Glutamatergic neuron (in vitro differentiated cells): ENCODE data around the gene PPAN. TPM values are rescaled to one million over a fixed set of nuclear protein-coding genes. Genes with fewer than 3 reads are reported as not detected.

Experiments used
- DNase-seq: peaks from one replicate; pipeline ENCODE4 v3.0.0; 2022
- H3K27ac Mint-ChIP-seq: one replicate; pipeline ENCODE4 v1.8.0; 2020; ENCODE audit warnings: mild to moderate bottlenecking, mixed read lengths, inconsistent platforms; ENCODE audit not compliant: unreplicated experiment
- H3K27me3 Mint-ChIP-seq: one replicate; pipeline ENCODE4 v1.8.0; 2020; ENCODE audit warnings: mild to moderate bottlenecking, moderate library complexity, mixed read lengths, inconsistent platforms; ENCODE audit not compliant: unreplicated experiment
- H3K36me3 Mint-ChIP-seq: one replicate; pipeline ENCODE4 v1.8.0; 2020; ENCODE audit warnings: mild to moderate bottlenecking, mixed read lengths, inconsistent platforms; ENCODE audit not compliant: unreplicated experiment
- H3K4me1 Mint-ChIP-seq: one replicate; pipeline ENCODE4 v1.8.0; 2020; ENCODE audit warnings: mild to moderate bottlenecking, low read depth, mixed read lengths, inconsistent platforms; ENCODE audit not compliant: unreplicated experiment
- H3K4me3 Mint-ChIP-seq: one replicate; pipeline ENCODE4 v1.8.0; 2020; ENCODE audit warnings: mild to moderate bottlenecking, mixed read lengths, inconsistent platforms; ENCODE audit not compliant: unreplicated experiment
- H3K9me3 Mint-ChIP-seq: one replicate; pipeline ENCODE4 v1.8.0; 2020; ENCODE audit warnings: mild to moderate bottlenecking, moderate library complexity, mixed read lengths, inconsistent platforms; ENCODE audit not compliant: unreplicated experiment
- total RNA-seq: library from RNA; stranded (reverse); fragmentation: NEBNext Ultra II Directional; extraction: Animal tissue kit (Norgen Biotek cat#: 25700); gene quantifications from one replicate; pipeline ENCODE4 v1.2.1, GENCODE V29; 2021; ENCODE audit not compliant: unreplicated experiment
- TF ChIP-seq, protein P1 (sequence below): fragments of 200-600 bp; sonication (generic); IDR thresholded peaks from one replicate; pipeline ENCODE4 v1.5.0; 2021; ENCODE audit not compliant: partially characterized antibody, unreplicated experiment

PPAN gene
- total RNA-seq, 1 donor from 2014 or later: 44.5 TPM

DNA sequence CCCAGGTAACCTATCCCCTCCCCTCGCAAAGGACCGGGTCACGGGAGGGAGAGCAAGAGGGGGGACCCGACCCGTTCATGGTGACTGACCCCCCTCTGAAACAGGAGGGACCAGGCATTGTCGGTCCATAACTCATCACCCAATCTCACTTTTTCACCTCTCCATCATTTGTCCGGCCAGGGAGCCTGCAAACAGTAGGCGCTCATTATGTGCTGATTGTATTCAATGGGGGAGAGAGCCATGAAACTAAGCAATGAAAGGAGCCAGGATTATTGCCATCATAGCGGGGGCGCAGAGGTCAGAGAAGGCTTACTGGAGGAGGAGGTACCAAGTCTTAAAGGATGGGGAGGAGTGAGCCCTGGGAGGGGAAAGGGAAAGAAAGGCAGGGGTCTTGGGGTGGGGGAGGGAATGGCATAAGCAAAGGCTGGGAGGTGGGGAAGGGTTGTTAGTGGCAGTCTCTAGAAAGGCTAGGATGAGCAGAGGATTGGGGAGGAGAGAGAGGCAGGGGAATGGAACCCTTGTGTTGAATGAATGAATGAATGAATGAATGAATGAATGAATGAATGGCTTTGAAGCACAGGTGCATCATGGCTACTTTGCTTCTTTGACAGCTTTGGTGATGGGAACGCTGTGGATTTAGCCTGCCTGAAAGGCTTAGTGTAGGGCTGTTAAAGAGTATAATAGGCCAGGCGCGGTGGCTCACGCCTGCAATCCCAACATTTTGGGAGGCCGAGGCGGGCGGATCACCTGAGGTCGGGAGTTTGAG, 18.7 kb upstream of the PPAN start:
- H3K27me3 Mint-ChIP-seq: peaks cover 6% of the 10 kb centered on the region
- peaks cover 5% of the 10 kb centered on the region for H3K9me3 Mint-ChIP-seq

DNA sequence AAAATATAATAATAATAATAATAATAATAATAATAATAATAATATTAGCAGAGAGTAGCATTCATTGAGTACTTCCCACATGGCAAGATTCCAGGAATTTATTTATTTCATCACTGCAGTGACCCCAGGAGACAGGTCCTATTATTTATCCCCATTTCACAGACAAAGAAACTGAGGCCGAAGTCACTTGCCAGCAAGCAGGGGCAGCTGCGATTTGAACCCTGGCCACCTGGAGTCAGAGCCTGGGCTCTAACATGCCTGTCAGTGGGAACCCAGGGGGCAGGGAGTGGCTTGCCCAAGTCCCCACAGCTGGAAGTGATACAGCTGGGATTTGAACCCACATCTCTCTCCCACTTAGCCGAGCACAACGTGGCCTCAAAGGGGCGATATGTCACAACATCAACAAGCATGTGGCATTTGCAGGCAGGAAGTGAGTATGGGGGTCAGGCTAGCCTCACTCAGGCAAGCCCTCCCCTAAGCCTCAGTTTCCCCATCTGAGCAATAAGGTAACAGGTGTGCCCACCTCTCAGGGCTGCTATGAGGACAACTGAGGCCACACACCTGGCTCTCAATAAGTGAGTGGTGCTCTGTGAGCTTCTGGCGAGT, 17.1 kb upstream of the PPAN start:
- H3K4me3 Mint-ChIP-seq: no peak overlapping the region
- DNase-seq: no peak

More for the DNA sequence above, 18.7 kb upstream of the PPAN start:
- Mint-ChIP-seq H3K27ac (no peak overlapping the region), H3K4me1 (no peaks in the 10 kb centered on the region), H3K4me3 (no peak overlapping the region), H3K36me3 (no peaks in the 10 kb centered on the region)
- DNase-seq: no peak
- TF ChIP-seq, protein P1, sequence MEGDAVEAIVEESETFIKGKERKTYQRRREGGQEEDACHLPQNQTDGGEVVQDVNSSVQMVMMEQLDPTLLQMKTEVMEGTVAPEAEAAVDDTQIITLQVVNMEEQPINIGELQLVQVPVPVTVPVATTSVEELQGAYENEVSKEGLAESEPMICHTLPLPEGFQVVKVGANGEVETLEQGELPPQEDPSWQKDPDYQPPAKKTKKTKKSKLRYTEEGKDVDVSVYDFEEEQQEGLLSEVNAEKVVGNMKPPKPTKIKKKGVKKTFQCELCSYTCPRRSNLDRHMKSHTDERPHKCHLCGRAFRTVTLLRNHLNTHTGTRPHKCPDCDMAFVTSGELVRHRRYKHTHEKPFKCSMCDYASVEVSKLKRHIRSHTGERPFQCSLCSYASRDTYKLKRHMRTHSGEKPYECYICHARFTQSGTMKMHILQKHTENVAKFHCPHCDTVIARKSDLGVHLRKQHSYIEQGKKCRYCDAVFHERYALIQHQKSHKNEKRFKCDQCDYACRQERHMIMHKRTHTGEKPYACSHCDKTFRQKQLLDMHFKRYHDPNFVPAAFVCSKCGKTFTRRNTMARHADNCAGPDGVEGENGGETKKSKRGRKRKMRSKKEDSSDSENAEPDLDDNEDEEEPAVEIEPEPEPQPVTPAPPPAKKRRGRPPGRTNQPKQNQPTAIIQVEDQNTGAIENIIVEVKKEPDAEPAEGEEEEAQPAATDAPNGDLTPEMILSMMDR: no peak

DNA sequence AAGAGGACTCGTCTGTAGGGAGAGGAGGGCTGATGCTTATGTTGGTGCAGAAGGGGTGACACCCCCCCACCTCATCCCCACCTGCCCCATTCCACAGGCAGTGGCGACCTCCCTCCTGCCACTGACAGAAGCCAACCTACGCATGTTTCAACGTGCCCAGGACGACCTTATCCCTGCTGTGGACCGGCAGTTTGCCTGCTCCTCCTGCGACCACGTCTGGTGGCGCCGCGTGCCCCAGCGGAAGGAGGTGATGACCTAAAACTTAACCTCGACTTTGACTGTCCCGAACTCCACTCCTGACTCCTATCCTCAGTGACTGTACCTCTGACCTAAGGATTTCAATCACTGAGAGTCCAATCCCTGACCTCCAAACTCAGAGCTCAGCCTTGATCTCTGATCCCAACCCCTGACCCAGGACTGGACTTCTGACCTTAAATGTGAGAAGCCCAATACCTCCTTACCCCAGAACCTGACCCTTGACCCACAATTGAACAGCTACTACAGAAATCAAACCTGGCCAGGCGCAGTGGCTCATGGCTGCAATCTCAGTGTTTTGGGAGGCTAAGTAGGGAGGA, 16.3 kb upstream of the PPAN start:
- Mint-ChIP-seq H3K4me3 (no peak overlapping the region), H3K9me3 (peaks cover 8% of the 10 kb centered on the region), H3K4me1 (no peaks in the 10 kb centered on the region), H3K27me3 (peaks cover 9% of the 10 kb centered on the region), H3K27ac (no peak overlapping the region), H3K36me3 (no peaks in the 10 kb centered on the region)
- DNase-seq: no peak
- TF ChIP-seq, protein P1: no peak

More for the DNA sequence above, 17.1 kb upstream of the PPAN start:
- TF ChIP-seq, protein P1: no peak
- Mint-ChIP-seq H3K27ac (no peak overlapping the region), H3K36me3 (no peaks in the 10 kb centered on the region), H3K27me3 (peaks cover 9% of the 10 kb centered on the region), H3K4me1 (no peaks in the 10 kb centered on the region), H3K9me3 (peaks cover 8% of the 10 kb centered on the region)

DNA sequence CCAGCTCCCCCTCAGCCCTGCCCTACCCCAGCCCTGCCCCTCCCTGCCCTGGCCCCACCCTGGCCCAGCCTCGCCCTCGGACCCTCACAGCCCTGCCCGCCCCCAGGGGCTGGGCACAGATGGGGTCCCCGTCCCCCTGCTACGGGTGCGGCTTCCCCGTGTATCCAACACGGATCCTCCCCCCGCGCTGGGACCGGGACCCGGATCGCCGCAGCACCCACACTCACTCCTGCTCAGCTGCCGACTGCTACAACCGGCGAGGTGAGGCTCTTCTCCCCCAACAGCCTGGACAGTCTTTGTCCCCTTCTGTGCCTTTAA, 14.8 kb upstream of the PPAN start:
- TF ChIP-seq, protein P1: no peak
- Mint-ChIP-seq H3K27me3 (peaks cover 7% of the 10 kb centered on the region), H3K36me3 (no peaks in the 10 kb centered on the region), H3K4me1 (no peaks in the 10 kb centered on the region), H3K4me3 (no peak overlapping the region), H3K9me3 (peaks cover 12% of the 10 kb centered on the region), H3K27ac (no peak overlapping the region)
- DNase-seq: no peak
